Neural cell (in vitro differentiated cells): ENCODE results near the gene MRPL52. TPM values are rescaled to one million over a fixed set of nuclear protein-coding genes. Genes with fewer than 3 reads are reported as not detected.

Experiments
- H2AFZ ChIP-seq: fragments of 200-600, 300-800 bp; sonication (generic), shearing (Covaris generic); 2 replicates; pipeline ENCODE4 v1.6.0; 2014; ENCODE audit warnings: low read depth, mild to moderate bottlenecking, antibody characterized with exemption, low read length, moderate library complexity
- H3F3A ChIP-seq: fragments of 200-600 bp; shearing (Covaris generic); 2 replicates; pipeline ENCODE4 v1.6.1; 2016; ENCODE audit warnings: mild to moderate bottlenecking, moderate library complexity, mixed read lengths, antibody characterized with exemption, low read length; ENCODE audit not compliant: insufficient read depth, poor library complexity, severe bottlenecking
- H3K27ac ChIP-seq: fragments of 200-600, 300-800 bp; sonication (generic), shearing (Covaris generic); 2 replicates; pipeline ENCODE4 v1.5.1; 2014; ENCODE audit warnings: mild to moderate bottlenecking, low read length, moderate library complexity
- H3K27me3 ChIP-seq: fragments of 300-800, 200-600 bp; sonication (generic), shearing (Covaris generic); 2 replicates; pipeline ENCODE4 v1.6.0; 2014; ENCODE audit warnings: mild to moderate bottlenecking, low read depth, low read length, moderate library complexity; ENCODE audit not compliant: insufficient read depth
- H3K36me3 ChIP-seq: fragments of 300-800, 200-600 bp; sonication (generic), shearing (Covaris generic); 2 replicates; pipeline ENCODE4 v1.5.1; 2014; ENCODE audit warnings: mild to moderate bottlenecking, antibody characterized with exemption, low read length, moderate library complexity; ENCODE audit not compliant: insufficient read depth
- H3K4me2 ChIP-seq: fragments of 300-800, 200-600 bp; sonication (generic), shearing (Covaris generic); 2 replicates; pipeline ENCODE4 v1.6.0; 2014; ENCODE audit warnings: mild to moderate bottlenecking, low read length
- H3K4me3 ChIP-seq: fragments of 300-800, 200-600 bp; sonication (generic), shearing (Covaris generic); 2 replicates; pipeline ENCODE4 v1.5.1; 2014; ENCODE audit warnings: mild to moderate bottlenecking, low read length, moderate library complexity
- H3K79me2 ChIP-seq: fragments of 200-600 bp; shearing (Covaris generic); replicated peaks from 2 replicates; pipeline ENCODE4 v1.6.0; 2014; ENCODE audit warnings: mild to moderate bottlenecking, low read length, moderate library complexity; ENCODE audit not compliant: insufficient read depth
- H3K9ac ChIP-seq: fragments of 300-800, 200-600 bp; sonication (generic), shearing (Covaris generic); 2 replicates; pipeline ENCODE4 v1.6.1; 2016; ENCODE audit warnings: mild to moderate bottlenecking, low read length, mixed read lengths
- H3K9me2 ChIP-seq: fragments of 200-600 bp; shearing (Covaris generic); 2 replicates; pipeline ENCODE4 v1.6.1; 2016; ENCODE audit warnings: mild to moderate bottlenecking, low read length, mixed read lengths; ENCODE audit not compliant: insufficient read depth
- H3K9me3 ChIP-seq: fragments of 200-600, 300-800 bp; sonication (generic), shearing (Covaris generic); 2 replicates; pipeline ENCODE4 v1.6.1; 2016; ENCODE audit warnings: mild to moderate bottlenecking, mixed run types, low read length, moderate library complexity, mixed read lengths
- H4K20me1 ChIP-seq: fragments of 200-600 bp; shearing (Covaris generic); 2 replicates; pipeline ENCODE4 v1.6.1; 2016; ENCODE audit warnings: mild to moderate bottlenecking, mixed run types; ENCODE audit not compliant: insufficient read depth
- CTCF ChIP-seq: fragments of 450-650 bp; IDR thresholded peaks from 2 replicates; pipeline ENCODE4 v1.5.1; 2014; ENCODE audit warnings: antibody characterized with exemption, mild to moderate bottlenecking, moderate library complexity; ENCODE audit not compliant: poor library complexity, severe bottlenecking
- EP300 ChIP-seq: fragments of 450-650 bp; conservative IDR thresholded peaks from 2 replicates; pipeline ENCODE4 v1.6.1; 2014; ENCODE audit warnings: antibody characterized with exemption, mild to moderate bottlenecking, moderate library complexity; ENCODE audit not compliant: poor library complexity, severe bottlenecking
- EZH2 ChIP-seq: fragments of 200-600, 300-800 bp; shearing (Covaris generic), sonication (generic); IDR thresholded peaks from 2 replicates; pipeline ENCODE4 v1.6.1; 2014; ENCODE audit warnings: antibody characterized with exemption, low read length, borderline replicate concordance, mild to moderate bottlenecking; ENCODE audit not compliant: insufficient read depth, poor library complexity, severe bottlenecking
- MXI1 ChIP-seq: fragments of 450-650 bp; conservative IDR thresholded peaks from 2 replicates; pipeline ENCODE4 v1.6.1; 2014; ENCODE audit warnings: antibody characterized with exemption, mild to moderate bottlenecking; ENCODE audit not compliant: poor library complexity, severe bottlenecking
- POLR2AphosphoS5 ChIP-seq: IDR thresholded peaks from 2 replicates; pipeline ENCODE4 v1.6.1; 2012
- RAD21 ChIP-seq: fragments of 450-650 bp; conservative IDR thresholded peaks from 2 replicates; pipeline ENCODE4 v1.6.1; 2014; ENCODE audit warnings: antibody characterized with exemption, mild to moderate bottlenecking, moderate library complexity
- REST ChIP-seq: IDR thresholded peaks from 2 replicates; pipeline ENCODE4 v1.6.1; 2012; ENCODE audit warnings: borderline replicate concordance
- SMC3 ChIP-seq: fragments of 450-650 bp; conservative IDR thresholded peaks from 2 replicates; pipeline ENCODE4 v1.6.1; 2014; ENCODE audit warnings: antibody characterized with exemption, mild to moderate bottlenecking, moderate library complexity; ENCODE audit not compliant: poor library complexity
- TAF1 ChIP-seq: IDR thresholded peaks from 2 replicates; pipeline ENCODE4 v1.6.1; 2012; ENCODE audit warnings: low read depth
- polyA plus RNA-seq: library from polyadenylated mRNA; depleted of rRNA; stranded (reverse); fragments of >200 nt; gene quantifications from 2 replicates; pipeline ENCODE4 v1.2.3, GENCODE V29; 2014

The MRPL52 gene
- polyA plus RNA-seq, 1 donor from 2014 or later = 161 TPM

- Histone ChIP-seq H3K9me2 (no peaks in the 10 kb centered on the region), H3K4me2 (no peak overlapping the region), H3K79me2 (no peaks in the 10 kb centered on the region), H4K20me1 (no peaks in the 10 kb centered on the region), H3F3A (no peaks in the 10 kb centered on the region), H2AFZ (no peak overlapping the region), H3K9ac (no peak overlapping the region), H3K27ac (no peak overlapping the region), H3K27me3 (peaks cover 16% of the 10 kb centered on the region), H3K9me3 (no peaks in the 10 kb centered on the region), H3K36me3 (no peaks in the 10 kb centered on the region), H3K4me3 (no peak overlapping the region)
- TF ChIP-seq CTCF = peak; percentile 0
- no peak for TF ChIP-seq TAF1
Measured at GRCh38 chr14:22872833-22873520, 43.3 kb downstream of the MRPL52 start.

GRCh38 chr14:22875003-22875747, 45.5 kb downstream of the MRPL52 start:
- TF ChIP-seq CTCF = no peak
- no peak for TF ChIP-seq EZH2
- no peak for TF ChIP-seq TAF1
- no peak for TF ChIP-seq RAD21
- no peak for TF ChIP-seq REST
- TF ChIP-seq SMC3 = no peak
- TF ChIP-seq EP300 = no peak
- no peak for TF ChIP-seq MXI1
- no peak for TF ChIP-seq POLR2AphosphoS5
- Histone ChIP-seq H3K9ac (no peak overlapping the region), H3K9me2 (no peaks in the 10 kb centered on the region), H3K27me3 (peaks cover 16% of the 10 kb centered on the region), H3K9me3 (no peaks in the 10 kb centered on the region), H4K20me1 (no peaks in the 10 kb centered on the region), H3K4me3 (no peak overlapping the region), H3K36me3 (no peaks in the 10 kb centered on the region), H3K4me2 (no peak overlapping the region), H2AFZ (no peak overlapping the region), H3F3A (no peaks in the 10 kb centered on the region), H3K79me2 (no peaks in the 10 kb centered on the region), H3K27ac (no peak overlapping the region)
